Measurements from ENCODE around the gene BOC.

GRCh38 chr3:113173102-113173501 is 38.3 kb upstream of the BOC start:
- TF ChIP-seq MAX (IDR thresholded peaks at IDR 0.05) (no peak), EGR1 (IDR thresholded peaks at IDR 0.05) (no peak), YY1 (IDR thresholded peaks at IDR 0.05; ENCODE audit: low read depth) (no peak), TCF12 (IDR thresholded peaks at IDR 0.05; ENCODE audit: low read depth) (no peak), FOXM1 (IDR thresholded peaks at IDR 0.05; ENCODE audit: borderline replicate concordance, low read depth) (no peak), CEBPB (IDR thresholded peaks at IDR 0.05) (no peak)
